Measurements from ENCODE around the gene KRTAP10-9. TPM values are rescaled to one million over a fixed set of nuclear protein-coding genes. Genes with fewer than 3 reads are reported as not detected.
"Not testable (repeated sequence)": the region's sequence is repeated elsewhere in the genome, so short reads cannot be mapped to it uniquely, and the experiment has no call there.

Gene KRTAP10-9
- polyA plus RNA-seq, 3 donors, result not detected

DNA sequence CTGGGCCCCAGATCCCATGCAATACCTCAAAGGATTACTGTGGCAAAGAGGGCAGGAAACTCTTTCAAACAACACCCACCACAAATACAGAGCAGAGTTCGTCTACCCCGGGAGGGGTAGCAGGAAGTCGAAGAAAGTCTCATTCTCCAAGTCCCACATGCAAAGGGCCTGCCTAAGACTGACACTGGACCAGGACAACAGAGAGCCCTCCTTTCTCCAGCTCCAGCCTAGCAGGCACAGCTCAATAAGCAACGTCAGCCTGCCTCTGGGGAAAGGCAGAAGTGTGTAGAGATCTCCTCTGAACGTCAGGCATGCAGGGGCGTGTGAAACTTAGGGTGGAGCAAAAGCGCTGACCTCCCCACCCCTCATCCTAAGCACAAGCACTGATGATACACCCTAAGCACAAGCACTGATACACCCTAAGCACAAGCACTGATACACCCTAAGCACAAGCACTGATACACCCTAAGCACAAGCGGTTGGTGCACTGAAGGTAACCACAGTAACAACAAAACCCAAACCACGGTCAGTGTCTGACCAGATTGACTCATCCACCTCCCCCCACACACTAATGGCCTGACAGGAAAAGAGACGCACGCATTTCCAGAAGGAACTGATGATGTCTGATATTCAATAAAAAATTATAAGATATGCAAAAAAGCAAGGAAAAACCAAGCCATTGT is 32.2 kb downstream of the KRTAP10-9 start:
- DNase-seq, result no peak

DNA sequence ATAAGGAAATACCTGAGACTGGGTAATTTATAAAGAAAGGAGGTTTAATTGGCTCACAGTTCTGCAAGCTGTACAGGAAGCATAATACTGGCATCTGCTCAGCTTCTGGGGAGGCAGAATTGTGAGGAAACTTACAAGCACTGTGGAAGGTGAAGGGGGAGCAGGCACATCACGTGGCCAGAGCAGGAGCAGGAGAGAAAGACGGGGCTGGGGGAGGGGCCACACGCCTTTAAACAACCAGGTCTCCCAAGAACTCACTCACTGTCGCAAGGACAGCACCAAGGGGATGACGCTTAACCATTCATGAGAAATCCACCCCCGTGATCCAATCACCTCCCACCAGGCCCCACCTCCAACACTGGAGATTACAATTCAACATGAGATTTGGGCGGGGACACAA is 34.7 kb downstream of the KRTAP10-9 start:
- not testable (repeated sequence) for DNase-seq

DNA sequence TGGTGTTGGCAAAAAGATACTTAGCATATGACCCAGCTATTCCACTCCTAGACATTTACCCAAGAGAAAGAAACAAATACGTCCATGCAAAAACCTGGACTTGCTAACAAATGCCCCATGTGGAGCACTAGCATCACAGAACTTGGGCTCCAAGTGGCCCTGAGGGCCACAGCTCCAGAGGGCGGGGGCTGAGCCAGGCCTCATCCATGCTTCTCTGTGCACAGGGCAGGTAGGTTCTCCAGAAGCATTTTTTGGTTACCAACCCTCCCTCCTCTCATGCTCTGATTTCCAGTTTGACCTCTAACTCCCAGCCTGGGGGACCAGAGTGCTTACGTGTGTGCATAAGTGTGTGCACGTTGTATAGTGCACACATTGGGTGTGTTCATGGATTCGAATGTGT is 37.8 kb downstream of the KRTAP10-9 start:
- no peak for DNase-seq

DNA sequence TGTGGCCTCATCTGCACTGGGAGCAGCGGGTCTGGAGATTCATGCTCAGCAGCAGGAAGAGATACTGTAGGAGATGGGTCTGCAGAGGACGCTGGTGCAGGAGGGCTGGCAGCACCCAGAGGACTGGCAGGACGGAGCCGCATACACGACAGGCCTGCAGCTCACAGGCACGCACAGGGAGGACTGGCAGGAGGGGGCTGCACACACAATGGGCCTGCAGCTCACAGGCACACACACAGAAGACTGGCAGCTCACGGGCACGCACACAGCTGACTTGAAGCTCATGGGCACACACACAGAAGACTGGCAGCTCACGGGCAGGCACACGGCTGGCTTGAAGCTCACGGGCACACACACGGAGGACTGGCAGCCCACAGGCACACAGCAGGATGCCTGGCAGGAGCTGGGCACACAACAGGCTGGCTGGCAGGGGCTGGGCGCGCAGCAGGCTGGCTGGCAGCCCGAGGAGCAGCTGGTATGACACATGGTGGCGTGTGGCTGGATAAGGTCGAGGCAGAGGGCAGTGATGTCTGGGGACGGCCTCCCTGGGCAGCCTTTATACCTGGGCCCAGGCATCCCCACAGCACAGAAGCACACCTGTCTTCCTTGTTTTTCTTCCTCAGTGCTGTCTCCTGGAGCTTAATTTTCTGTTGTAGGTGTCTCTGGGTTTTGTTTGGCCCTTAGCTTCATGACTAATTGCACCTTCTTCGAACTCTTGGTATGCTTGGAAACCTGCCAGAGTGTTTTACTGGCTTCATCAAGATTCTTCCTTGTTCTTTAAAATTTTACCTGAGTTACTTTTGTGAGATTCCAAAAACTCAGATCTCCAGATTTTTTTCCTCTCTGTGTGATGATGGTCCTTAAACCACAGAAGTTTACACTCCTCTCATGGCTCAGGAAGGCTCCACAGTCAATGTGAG is 39.8 kb downstream of the KRTAP10-9 start, which contains the start of gene KRTAP12-2:
TSS of gene KRTAP12-2 (minus strand) at position 527 of the 920 bp plus-strand sequence. CDS start at position 486, 41 bp downstream.
- no peak for DNase-seq

DNA sequence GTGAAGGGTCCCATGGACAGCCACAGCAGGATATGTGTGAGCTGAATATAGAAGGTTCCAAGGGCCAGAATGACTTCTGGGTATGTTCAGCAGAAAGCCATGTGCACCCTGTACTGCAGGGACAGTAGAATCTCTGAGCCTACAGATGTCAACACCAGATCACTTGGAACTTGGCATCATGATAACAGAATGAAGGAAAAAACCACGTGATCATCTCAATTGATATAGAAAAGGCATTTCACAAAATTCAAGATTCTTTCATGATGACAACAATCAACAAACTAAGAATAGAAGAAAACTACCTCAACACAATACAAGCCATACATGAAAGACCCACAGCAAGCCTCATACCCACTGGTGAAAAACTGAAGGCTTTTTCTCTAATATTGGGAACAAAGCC is 40.7 kb downstream of the KRTAP10-9 start:
- no peak for DNase-seq

DNA sequence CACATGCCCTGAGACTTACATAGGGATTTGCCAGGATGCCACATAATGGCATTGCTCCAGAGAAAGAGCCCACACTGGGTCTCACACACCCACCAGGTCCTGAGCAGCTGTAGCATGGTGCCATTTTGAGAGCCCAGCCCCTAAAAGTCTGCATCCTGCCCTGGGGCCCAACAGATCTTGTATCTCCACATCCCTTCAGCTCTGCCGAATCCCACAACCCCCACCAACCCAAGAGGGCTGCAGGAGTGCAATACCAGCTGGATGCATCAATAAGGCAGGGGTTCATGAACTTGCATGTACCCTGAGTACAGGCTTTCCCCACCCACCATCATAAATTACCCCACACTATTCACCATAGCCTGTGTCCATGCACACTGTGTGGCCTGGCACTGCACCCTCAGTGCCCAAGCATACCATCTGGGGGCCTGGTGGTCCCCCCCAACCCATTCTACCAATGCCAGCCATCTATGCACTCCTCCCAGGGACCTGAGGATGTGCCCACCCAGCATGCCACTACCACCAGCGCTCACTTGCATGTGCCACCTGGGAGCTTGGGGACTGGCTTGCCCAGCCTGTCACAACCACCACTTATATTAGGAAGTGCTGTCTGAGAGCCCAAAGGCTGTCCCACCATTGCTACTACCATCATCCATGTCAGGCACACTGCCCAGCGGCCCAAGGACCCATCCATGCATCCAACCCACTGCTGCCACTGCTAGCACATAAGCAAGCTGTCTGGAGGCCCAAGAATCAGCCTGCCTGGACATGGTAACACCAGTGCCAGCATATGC is 43.9 kb downstream of the KRTAP10-9 start:
- DNase-seq, result no peak

DNA sequence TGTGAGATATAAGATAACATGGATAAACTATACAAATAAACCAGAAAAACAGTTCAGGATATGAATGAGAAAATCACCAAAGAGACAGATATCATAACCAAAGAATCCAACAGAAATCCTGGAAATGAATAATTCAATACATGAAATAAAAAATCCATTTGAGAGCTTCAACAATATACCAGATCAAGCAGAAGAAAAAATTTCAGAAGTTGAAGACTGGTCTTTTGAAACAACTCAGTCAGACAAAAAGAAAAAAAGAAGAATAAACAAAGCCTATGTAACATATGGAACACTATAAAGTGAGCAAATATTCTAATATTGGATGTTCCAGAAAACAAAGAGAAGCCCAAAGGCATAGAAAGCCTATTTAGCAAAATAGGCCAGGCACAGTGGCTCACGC is 45.0 kb downstream of the KRTAP10-9 start:
- no peak for DNase-seq

DNA sequence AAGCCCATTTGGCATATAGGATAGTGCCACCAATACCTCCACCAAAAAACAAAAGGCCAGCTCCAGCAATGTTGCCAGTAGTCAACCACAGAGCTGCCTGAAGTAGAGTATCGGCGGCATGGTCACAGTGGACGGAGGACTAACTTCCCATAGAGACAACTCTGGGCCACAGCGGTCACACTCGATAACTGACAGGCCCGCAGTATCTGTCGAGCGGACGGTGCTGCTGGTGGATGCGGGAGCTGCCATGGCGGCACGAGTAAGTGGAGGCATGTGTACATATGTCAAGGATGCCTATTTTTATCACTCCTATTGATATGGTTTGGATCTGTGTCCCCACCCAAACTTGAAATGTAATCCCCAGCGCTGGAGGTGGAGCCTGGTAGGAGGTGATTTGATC is 51.0 kb downstream of the KRTAP10-9 start:
- no peak for DNase-seq

Other genes starting within 250 kb of the KRTAP10-9 start
- gene LRRC3, start 171.6 kb upstream of the KRTAP10-9 start, polyA plus RNA-seq (ENCODE audit: insufficient read length in 3 of 3), result 1 to 10 TPM; 4.6 to 5.6 (median 5.2) TPM
- gene KRTAP10-1, start 86.9 kb upstream of the KRTAP10-9 start, polyA plus RNA-seq (ENCODE audit: insufficient read length in 3 of 3), result not detected
- gene KRTAP10-2, start 75.6 kb upstream of the KRTAP10-9 start, polyA plus RNA-seq (ENCODE audit: insufficient read length in 3 of 3), result not detected
- not detected for gene KRTAP10-3, start 68.3 kb upstream of the KRTAP10-9 start, polyA plus RNA-seq (ENCODE audit: insufficient read length in 3 of 3)
- gene KRTAP10-4, start 53.4 kb upstream of the KRTAP10-9 start, polyA plus RNA-seq (ENCODE audit: insufficient read length in 3 of 3), result not detected
- not detected for gene KRTAP10-5, start 46.5 kb upstream of the KRTAP10-9 start, polyA plus RNA-seq (ENCODE audit: insufficient read length in 3 of 3)
- gene KRTAP10-6, start 34.6 kb upstream of the KRTAP10-9 start, polyA plus RNA-seq (ENCODE audit: insufficient read length in 3 of 3), result not detected
- not detected for gene KRTAP10-7, start 26.5 kb upstream of the KRTAP10-9 start, polyA plus RNA-seq (ENCODE audit: insufficient read length in 3 of 3)
- not detected for gene KRTAP10-8, start 15.0 kb upstream of the KRTAP10-9 start, polyA plus RNA-seq (ENCODE audit: insufficient read length in 3 of 3)
- gene KRTAP10-10, start 10.3 kb downstream of the KRTAP10-9 start, polyA plus RNA-seq (ENCODE audit: insufficient read length in 3 of 3), result not detected
- gene KRTAP10-11, start 19.3 kb downstream of the KRTAP10-9 start, polyA plus RNA-seq (ENCODE audit: insufficient read length in 3 of 3), result not detected
- not detected for gene KRTAP12-4, start 27.6 kb downstream of the KRTAP10-9 start, polyA plus RNA-seq (ENCODE audit: insufficient read length in 3 of 3)
- not detected for gene KRTAP12-3, start 30.8 kb downstream of the KRTAP10-9 start, polyA plus RNA-seq (ENCODE audit: insufficient read length in 3 of 3)
- not detected for gene KRTAP12-2, start 39.8 kb downstream of the KRTAP10-9 start, polyA plus RNA-seq (ENCODE audit: insufficient read length in 3 of 3)
- gene KRTAP12-1, start 55.1 kb downstream of the KRTAP10-9 start, polyA plus RNA-seq (ENCODE audit: insufficient read length in 3 of 3), result not detected
- not detected for gene KRTAP10-12, start 70.1 kb downstream of the KRTAP10-9 start, polyA plus RNA-seq (ENCODE audit: insufficient read length in 3 of 3)
- 1 to 10 TPM in 2 of 3 donors, under 1 TPM in 1; 0.95 to 1.1 (median 1.0) TPM for gene TSPEAR, start 84.5 kb downstream of the KRTAP10-9 start, polyA plus RNA-seq (ENCODE audit: insufficient read length in 3 of 3)
- 100 to 1,000 TPM in 2 of 3 donors, 10 to 100 TPM in 1; 63.5 to 144 (median 125) TPM for gene UBE2G2, start 174.7 kb downstream of the KRTAP10-9 start, polyA plus RNA-seq (ENCODE audit: insufficient read length in 3 of 3)
- gene SUMO3, start 191.0 kb downstream of the KRTAP10-9 start, polyA plus RNA-seq (ENCODE audit: insufficient read length in 3 of 3), result 100 to 1,000 TPM; 101 to 116 (median 106) TPM
- 100 to 1,000 TPM; 279 to 290 (median 279) TPM for gene PTTG1IP, start 246.6 kb downstream of the KRTAP10-9 start, polyA plus RNA-seq (ENCODE audit: insufficient read length in 3 of 3)

All from renal pelvis (tissue), 4 donors.